GOT3 (cell line): ENCODE data around the gene RASSF8.
"Not testable (repeated sequence)": the region's sequence is repeated elsewhere in the genome, so short reads cannot be mapped to it uniquely, and the experiment has no call there.

Experiments
- DNase-seq: peaks from one replicate; lab custom pipeline; 2025; ENCODE audit warnings: mixed read lengths; lab: John Stamatoyannopoulos, UW

RASSF8 gene

DNA sequence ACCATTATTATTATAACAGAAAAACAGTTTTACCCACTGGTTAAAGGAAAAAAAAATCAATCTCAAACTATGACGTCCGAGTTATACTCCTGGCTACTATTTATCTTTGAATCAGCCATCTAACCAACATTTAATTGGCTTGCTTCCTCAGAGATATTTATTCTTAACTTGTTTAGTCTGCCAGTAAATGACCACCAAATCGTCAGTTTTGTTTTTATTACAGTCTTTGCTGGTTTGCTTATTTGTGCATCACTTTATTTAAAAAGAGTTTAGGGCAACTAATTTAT lies 71.2 kb downstream of the RASSF8 start:
- DNase-seq = no peak

DNA sequence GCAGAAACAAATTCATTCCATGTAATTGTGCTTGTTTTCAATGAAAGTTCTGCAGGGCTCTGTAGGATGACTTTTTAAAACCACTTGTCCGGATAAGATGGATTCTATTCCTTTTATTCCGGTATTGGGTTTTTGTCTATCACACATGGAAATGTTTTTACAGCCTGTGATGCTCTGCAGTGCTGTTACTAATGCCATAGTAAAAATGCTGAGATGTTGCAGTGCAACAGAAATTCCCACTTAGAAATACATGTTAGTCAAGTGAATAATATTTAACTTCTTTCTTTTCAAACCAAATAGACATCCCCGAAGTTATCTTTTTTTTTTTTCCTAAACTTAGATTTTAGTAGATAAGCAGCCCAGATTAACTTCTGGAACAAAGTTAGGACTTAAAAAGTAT lies 71.9 kb downstream of the RASSF8 start:
- DNase-seq = no peak

DNA sequence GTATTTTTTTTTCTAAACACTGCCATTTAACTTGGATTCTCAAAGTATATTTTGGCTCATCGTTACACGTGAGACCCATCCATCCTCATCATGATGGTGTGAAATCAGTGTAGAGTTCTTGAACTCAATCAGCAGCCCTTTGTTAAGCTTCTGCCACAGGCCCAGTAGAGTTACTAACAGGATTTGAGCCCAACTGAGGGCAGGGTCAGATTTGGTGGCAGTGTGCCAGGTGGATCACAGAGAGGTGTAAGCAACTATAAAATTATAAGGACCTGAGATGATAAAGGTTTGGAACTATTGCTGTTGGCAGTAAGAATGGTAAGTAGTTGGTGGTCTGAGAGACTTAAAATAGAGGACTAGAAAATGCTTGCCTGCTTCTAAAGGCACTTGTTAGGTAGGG lies 72.8 kb downstream of the RASSF8 start:
- DNase-seq = no peak

DNA sequence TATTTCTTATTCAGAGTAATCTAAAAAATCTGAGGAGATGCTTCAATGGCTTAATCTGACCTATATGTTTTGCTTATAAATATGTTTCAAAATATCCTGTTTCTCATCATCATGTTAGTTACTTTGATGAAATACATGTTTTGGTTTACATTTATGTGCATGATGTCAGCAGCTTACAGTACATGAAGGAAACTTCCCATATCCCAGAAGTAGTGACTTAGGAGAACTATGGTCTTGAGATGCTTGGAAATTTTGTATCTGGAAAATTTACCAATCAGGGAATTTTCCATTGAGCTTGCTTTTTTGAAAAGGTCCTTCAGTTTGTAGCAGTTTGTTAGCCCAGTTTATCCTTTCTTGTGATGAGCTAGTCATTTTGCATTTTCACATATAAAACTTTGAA lies 73.3 kb downstream of the RASSF8 start:
- DNase-seq = no peak

DNA sequence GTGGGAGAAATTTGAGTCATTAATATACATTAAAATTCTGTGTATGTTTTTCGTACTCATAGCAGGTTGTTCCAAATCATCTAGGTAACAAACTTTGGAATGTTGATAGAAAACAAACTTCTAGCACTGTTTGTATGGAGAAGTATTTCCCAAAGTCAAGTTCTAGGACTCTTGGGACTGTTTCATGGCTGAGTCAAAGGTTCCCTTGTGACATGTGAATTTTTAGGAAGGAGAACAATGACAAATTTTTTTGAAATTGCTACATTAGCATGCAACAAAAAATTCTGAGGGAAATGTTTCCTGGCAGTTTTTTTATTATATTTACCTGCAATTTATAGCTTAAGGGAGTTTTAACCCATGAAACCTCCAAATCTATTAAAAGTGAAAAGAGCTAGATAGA lies 73.8 kb downstream of the RASSF8 start:
- DNase-seq = no peak

DNA sequence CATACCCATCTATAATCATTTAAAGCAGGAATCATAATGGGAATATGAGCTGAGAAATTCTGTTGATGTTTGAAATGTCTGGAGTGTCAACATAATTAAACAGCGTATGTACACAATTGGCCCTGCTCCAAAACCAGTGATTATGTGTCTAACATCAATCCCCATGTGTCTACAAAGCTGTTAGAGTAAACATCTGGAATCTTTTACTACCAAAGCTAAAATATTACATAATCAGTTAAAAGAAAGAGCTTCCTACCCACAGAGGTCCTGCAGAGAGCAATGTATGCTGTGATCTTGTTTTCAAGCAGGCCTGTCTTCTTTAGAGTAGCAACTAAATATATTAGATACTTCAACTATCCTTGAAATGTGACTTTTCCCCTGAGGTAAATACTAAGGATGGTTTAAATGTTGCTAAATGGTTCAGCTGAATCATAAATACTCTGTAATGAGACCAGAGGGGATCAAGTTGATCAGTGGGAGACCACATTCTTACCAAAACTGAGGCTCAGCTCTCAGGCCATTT lies 74.3 kb downstream of the RASSF8 start:
- DNase-seq = no peak

DNA sequence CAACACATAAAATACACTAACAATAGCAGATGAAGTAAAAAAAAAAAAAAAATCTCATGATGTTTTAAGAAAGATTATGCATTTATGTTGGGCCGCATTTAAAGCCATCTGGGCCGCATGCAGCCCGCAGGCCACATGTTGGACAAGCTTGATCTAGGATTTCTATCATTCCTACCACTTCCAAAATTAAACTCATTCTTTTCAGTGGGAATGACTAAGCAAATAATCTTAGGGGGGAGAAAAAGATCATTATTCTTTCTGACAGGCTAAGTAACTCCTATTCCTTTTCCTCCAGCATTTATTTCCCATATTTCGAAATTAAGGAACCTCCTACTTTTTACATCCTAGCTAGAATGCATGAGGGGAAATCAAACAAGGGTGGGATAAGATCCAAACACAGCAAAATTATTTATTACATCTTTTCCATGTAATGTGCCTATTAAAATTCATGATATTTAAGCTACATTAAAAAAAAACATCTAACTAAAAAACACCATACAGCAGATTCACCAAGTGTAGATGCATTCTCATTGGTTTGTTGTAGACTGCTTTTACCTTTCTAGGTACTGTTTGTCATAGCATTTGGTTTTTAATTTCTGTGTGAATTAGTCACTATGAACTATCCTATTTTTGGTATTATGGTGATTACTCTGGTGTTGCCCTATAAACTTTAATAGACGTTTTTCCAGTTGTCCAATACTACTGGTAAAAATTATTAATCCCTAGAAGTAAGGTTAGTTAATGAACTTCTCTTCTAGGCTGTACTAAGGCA lies 76.1 kb downstream of the RASSF8 start:
- no peak for DNase-seq

DNA sequence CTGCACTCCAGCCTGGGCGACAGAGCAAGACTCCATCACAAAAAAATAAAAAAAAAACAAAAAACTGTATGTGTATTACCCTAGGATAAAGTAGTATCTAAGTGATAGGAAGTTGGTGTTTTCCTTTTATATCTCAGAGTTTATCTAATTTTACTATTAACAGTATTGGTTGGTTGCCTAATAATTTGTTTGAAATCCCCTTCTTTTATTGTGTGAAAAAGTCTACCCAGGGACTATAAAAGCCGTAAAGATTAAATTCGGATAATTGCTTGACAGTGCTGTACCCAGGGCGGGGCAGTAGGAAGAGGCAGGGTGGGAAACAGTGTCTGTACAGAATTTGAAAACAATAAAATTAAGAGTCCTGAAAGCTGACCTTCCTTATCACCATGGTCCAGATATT lies 78.4 kb downstream of the RASSF8 start:
- no peak for DNase-seq

DNA sequence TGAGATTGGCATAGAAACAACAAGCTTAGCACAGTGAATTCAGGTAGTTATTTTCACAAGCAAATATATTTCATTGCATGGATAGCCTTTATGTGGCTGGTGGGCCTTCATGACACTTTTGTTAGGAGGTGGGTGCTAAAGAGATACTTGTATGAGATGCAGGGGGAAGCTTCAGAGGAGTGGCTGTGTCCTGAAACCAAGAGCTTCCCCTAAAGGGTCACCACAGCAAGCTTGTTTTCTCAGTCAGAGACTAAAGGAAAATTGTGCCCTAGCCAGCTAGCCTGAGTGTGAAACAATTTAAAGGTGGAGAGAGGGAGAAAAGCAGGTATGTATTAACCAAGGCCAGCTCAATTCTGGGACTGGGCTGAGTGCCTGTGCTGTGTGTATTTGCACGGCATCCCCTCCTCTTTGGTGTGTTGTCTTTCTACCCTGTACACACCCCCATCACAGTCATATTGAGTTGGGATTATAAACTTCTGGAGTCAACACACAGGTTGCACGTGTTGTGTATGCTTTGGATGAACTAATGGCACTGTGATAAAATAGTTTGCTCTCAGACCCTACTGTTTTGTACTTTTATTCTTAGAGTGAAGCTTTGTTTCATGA lies 79.2 kb downstream of the RASSF8 start:
- no peak for DNase-seq

DNA sequence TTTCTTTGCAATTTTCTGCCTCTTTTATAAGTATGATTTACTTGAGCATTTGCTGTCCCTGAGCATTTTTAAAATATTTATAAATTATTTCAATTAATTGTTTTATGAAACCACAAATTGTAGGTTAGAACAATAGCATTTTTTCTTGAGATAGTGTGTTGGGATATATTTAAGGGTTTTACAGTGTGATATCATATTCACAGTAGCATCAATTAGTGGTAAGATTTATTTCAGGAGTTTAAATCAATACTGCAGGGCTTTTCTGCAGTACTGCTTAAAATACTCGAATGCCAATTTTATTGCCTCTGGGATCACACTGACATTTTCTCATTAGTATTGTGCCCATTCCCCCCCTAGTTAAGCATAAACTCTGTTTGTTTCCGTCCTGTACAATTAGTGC lies 84.2 kb downstream of the RASSF8 start:
- DNase-seq = no peak

DNA sequence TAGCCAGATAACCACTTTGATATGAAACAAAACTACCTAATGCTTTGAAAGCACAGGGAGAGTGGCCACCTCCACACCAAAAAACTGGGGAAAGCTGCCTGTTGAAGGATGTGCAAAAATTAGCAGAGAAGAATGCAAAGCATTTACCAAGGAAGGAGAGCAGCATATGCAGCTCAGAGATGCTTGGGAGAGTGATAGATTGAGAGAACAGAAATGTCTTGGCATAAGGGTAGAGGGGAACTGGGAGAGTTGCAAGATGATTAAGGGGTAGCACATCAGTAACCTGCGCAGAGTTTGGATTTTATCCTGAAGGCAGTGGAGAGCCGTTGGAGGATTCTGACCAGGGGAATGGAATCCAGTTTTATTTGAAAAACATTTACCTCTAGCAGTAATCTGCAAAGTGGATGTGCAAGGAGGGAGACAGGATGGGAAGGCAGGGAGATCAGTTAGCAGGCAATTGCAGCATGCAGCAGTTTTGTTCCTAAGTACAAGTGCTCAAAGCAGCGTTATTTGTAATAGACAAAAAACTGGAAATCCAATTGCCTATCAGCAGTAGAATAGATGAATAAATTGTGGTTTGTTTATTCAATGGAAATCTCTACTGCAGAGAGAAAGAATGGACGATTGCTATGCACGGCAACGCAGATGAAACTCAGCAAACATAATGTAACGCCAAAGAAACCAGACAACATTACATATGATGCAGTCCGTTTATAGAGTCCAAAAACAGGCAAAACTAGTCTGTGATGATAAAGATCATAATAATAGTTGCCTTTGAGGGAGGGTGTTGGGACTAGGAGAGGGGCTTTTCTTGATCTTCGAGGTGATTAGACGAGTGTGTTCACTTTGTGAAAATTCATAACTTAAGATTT lies 84.9 kb downstream of the RASSF8 start:
- no peak for DNase-seq

DNA sequence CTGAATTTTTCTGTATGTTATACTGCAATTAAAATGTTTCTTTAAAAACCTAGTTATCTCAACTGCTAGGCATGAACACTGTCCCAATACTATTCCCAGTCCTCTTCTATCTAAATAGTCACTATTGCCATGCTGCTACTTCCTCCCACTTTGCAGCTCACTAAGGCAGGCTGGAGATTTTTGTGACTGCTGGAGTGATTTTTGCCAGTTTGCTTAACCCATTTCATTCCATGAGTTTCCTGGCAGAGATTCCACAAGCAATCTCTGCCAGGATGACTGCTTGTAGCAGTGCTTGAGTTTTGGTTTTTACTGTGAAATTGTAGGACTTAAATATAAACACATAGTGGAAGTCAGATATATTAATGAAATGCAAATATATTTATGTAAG lies 85.5 kb downstream of the RASSF8 start:
- no peak for DNase-seq

DNA sequence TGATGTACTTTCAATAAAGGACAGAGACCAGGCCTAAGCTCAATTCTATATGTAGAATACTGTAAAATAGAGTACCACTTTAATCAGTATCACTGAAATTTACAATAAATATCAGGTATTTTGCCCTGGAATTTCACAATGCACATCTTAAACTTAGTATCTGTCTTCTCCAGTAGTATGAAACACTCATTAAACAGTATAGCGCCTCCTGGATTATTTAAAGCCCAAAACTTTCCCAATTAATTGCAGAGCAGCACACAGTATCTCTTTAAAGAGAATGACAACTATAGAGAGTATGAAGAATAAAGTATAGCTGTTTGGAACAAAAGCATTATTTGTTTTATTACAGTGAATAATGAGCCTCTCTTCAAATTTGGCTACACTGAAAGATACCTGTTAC lies 86.1 kb downstream of the RASSF8 start:
- no peak for DNase-seq

DNA sequence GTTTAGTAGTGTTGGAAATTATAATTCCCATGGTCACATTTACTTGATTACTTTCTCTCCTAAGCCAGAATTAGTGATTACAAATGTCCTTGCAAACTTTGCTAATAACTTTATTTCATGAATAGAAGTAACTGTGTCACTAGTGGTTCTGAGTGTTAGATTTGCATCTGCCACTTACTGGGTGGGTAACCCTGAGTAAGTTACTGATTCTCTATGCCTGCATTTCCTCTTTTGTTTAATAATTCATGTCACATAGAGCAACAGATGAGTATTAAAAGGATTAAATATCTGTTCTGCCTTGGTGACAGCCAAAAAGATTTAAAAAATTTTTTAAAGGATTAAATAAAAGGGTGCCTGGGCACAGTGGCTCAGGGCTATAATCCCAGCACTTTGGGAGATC lies 87.7 kb downstream of the RASSF8 start:
- no peak for DNase-seq

DNA sequence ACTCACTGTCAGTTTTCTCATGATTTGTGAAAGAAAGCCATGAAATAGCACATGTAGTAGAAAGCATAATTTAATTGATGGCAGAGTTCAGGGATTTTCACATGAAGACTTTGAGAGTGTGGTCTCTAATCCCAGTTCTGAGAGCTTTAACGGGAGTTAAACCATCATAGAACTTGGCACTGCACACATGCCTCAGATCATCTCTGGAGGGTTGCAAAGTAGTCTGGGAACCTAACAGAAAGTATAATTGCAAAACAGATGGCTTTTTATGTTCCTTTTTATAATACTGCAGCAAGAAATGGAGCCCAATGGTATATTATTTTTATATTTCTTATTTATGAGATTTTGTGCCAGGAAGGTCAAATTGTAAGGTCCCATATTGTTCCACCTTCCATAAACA lies 88.4 kb downstream of the RASSF8 start:
- DNase-seq = no peak

DNA sequence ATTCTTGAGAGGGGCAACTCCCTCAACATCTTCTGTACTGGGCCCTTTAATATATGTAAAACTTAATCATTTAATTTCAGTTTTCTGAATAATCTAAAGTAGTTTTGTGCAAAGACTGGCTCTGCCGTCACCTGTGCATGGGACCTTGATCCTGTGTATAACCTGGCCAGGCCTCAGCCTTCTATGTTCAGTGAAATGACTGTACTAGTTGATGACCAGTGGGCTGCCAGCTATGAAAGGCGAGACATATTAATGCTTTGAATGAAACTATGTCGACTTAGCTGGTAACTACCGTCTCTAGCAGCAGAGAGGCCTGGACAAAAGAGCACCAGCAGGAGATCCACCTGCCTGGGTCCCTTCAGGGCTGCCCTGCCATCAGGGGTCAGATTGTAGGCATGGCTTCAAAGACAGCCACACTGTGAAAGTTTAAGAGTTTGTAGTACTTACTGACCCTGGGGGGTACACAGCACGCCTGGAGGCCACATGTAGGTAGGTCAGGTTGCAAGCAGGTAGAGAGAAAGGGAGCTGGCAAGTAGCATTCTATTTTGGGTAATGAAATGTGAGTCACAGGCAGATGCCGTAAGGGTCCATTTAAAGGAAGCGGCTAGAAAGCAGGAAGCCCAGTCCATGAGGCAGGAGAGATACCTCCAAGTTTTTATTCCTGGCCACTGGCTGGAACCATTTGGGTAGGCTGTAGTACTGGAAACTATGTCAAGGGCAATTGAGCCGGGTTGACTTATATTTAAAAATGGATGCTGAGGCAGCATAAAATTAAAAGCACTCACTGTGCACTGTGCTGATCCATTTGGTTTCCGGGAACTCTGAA lies 89.1 kb downstream of the RASSF8 start:
- DNase-seq = no peak

DNA sequence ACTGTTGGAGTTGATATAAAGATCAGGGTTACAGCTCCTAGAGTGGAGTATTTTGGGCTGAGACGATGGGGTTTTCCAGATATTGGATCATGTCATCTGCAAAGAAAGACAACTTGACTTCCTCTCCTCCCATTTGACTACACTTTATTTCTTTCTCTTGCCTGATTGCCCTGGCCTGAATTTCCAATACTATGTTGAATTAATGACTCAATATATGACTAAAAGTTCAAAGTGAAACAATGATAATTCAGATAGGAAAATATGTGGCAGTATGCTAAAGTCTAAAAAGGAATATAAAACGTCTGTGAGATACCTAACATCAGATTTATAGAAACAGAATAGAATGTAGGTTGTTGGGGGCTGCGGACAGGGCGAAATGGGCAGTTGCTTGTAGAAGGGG lies 94.2 kb downstream of the RASSF8 start:
- no peak for DNase-seq

DNA sequence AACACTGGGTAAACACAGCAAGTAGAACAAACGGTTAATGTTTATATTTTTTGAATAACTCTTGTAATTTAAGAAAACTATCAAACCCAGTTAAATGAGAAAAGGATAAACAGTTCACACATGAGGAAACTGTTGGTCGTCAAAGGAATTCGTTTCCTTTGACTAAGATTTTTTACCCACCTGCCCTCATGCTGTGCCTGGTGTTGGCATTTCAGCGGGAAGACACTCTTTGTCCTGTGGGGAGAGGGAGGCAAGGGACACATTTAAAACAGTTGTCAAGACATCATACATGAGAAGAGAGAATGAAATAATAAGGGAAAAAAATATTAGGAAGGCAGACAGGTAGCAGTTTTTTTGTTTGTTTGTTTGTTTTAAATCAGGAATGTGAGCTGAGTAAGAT lies 95.9 kb downstream of the RASSF8 start:
- DNase-seq = no peak

DNA sequence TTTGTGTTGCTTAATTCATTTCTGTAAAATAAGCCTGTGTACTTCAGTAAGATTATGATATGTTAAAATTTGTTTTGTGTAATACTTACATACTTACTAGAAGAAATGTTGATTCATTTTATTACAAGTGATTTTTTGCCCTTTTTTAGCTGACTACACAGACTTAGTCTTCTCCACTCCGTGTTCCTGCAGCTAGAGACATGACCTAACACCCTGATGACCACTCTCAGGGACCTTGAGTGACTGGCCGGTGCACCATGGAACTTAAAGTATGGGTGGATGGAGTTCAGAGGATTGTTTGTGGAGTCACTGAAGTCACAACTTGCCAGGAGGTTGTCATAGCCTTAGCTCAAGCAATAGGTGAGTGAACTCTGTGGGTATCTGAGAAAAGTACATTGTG lies 96.6 kb downstream of the RASSF8 start:
- DNase-seq = no peak

DNA sequence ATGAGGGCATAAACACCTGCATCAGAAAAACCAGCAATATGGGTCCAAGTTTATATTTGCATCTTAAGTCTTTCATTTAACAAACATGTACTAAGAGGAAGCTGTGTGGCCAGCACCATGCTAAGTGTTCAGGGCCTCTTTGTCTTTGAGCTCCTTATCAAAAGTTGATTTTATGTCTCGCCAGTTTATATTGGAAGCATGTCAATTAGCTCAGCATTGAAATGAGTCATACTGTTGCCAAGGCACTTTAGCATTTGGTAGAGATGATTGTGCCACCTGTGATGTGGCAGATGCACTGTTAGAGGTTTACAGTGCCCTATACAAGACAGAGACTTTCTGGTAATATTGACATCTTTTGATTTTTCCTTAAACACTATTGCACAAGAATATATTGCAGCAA lies 97.9 kb downstream of the RASSF8 start:
- DNase-seq = no peak

DNA sequence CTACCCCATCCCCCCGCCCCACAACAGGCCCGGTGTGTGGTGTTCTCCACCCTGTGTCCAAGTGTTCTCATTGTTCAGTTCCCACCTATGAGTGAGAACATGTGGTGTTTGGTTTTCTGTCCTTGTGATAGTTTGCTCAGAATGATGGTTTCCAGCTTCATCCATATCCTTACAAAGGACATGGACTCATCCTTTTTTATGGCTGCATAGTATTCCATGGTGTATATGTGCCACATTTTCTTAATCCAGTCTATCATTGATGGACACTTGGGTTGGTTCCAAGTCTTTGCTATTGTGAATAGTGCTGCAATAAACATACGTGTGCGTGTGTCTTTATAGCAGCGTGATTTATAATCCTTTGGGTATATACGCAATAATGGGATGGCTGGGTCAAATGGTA lies 98.8 kb downstream of the RASSF8 start:
- not testable (repeated sequence) for DNase-seq

DNA sequence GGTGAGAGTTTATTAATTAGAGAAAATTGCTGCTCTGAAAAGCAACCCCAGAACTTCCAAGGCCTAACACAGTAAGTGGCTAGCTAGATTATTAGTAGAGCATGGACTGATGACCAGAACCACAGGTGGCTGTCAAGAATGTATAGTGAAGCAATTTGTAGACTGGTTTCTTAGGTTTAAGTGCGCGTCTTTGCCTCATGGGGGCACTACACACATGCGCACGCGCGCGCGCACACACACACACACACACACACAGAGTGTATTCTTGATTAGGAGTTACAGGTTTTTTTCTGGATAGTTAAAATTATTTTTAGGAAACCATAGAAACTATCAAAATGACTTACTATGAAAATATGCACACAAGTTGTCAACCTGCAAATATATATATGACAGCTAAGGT lies 99.8 kb downstream of the RASSF8 start:
- no peak for DNase-seq
